WTC11 (cell line): ENCODE data around the gene ARVCF. TPM values are rescaled to one million over a fixed set of nuclear protein-coding genes. Genes with fewer than 3 reads are reported as not detected.
A peak's percentile ranks its signal among the peaks of the same experiment; 100 is the strongest.

ENCODE experiments used
- ATAC-seq: fragments of 200-7000 bp; cut with Tn5 transposase; 2 replicates; pipeline ENCODE4 v1.10.0; 2021; ENCODE audit warnings: mild to moderate bottlenecking, moderate library complexity
- CTCF ChIA-PET: fragments of 300-600 bp; sonication (Branson Sonifier 250); formaldehyde crosslinking; loops from one replicate; lab custom pipeline; 2021; ENCODE audit warnings: antibody characterized with exemption; lab: Charles Lee
- POLR2A ChIA-PET: fragments of 350-600 bp; sonication (Branson Sonifier 250); formaldehyde crosslinking; loops from one replicate; lab custom pipeline; 2021; ENCODE audit warnings: antibody characterized with exemption; lab: Charles Lee
- DNase-seq: peaks from one replicate; pipeline ENCODE4 v3.0.0; 2021; ENCODE audit warnings: low spot score
- H3K27ac Mint-ChIP-seq: 2 replicates; pipeline ENCODE4 v1.8.0; 2021; ENCODE audit warnings: mixed read lengths
- H3K27me3 Mint-ChIP-seq: 2 replicates; pipeline ENCODE4 v1.8.0; 2021; ENCODE audit warnings: low read depth, mild to moderate bottlenecking, moderate library complexity, mixed read lengths
- H3K36me3 Mint-ChIP-seq: 2 replicates; pipeline ENCODE4 v1.8.0; 2021; ENCODE audit warnings: mixed read lengths
- H3K4me1 Mint-ChIP-seq: 2 replicates; pipeline ENCODE4 v1.8.0; 2022; ENCODE audit warnings: mixed read lengths
- H3K4me3 Mint-ChIP-seq: 2 replicates; pipeline ENCODE4 v1.8.0; 2021; ENCODE audit warnings: mild to moderate bottlenecking, moderate library complexity, mixed read lengths
- H3K9me3 Mint-ChIP-seq: 2 replicates; pipeline ENCODE4 v1.8.0; 2021; ENCODE audit warnings: mixed read lengths
- ATF1 ChIP-seq: sonication (generic); formaldehyde crosslinking; IDR thresholded peaks from 2 replicates; pipeline ENCODE4 v1.8.1; 2023; ENCODE audit warnings: mild to moderate bottlenecking, moderate library complexity, missing genetic modification reagents
- ELF4 ChIP-seq: sonication (generic); formaldehyde crosslinking; IDR thresholded peaks from 2 replicates; pipeline ENCODE4 v1.8.1; 2022; ENCODE audit warnings: low read depth, mild to moderate bottlenecking, moderate library complexity, missing genetic modification reagents
- ESRRA ChIP-seq: sonication (generic); formaldehyde crosslinking; IDR thresholded peaks from 2 replicates; pipeline ENCODE4 v1.8.1; 2022; ENCODE audit warnings: mild to moderate bottlenecking, missing genetic modification reagents, borderline replicate concordance
- GABPB1 ChIP-seq: sonication (generic); formaldehyde crosslinking; IDR thresholded peaks from 2 replicates; pipeline ENCODE4 v1.8.1; 2023; ENCODE audit warnings: mild to moderate bottlenecking, missing genetic modification reagents
- GTF2I ChIP-seq: fragments of 250-450 bp; sonication (Bioruptor Pico); conservative IDR thresholded peaks from 2 replicates; pipeline ENCODE4 v1.4.0; 2021; ENCODE audit warnings: mild to moderate bottlenecking
- HMGXB4 ChIP-seq: sonication (generic); formaldehyde crosslinking; IDR thresholded peaks from 2 replicates; pipeline ENCODE4 v1.8.1; 2023; ENCODE audit warnings: mild to moderate bottlenecking, moderate library complexity, missing genetic modification reagents
- IRF2 ChIP-seq: sonication (generic); formaldehyde crosslinking; IDR thresholded peaks from 2 replicates; pipeline ENCODE4 v1.8.0; 2022; ENCODE audit warnings: low read depth, missing genetic modification reagents, borderline replicate concordance
- JAZF1 ChIP-seq: fragments of 250-450 bp; sonication (Bioruptor Pico); IDR thresholded peaks from 2 replicates; pipeline ENCODE4 v1.9.0; 2021; ENCODE audit warnings: moderate library complexity, mild to moderate bottlenecking, inconsistent platforms
- KAT7 ChIP-seq: sonication (generic); formaldehyde crosslinking; IDR thresholded peaks from 2 replicates; pipeline ENCODE4 v1.8.1; 2023; ENCODE audit warnings: missing genetic modification reagents, mild to moderate bottlenecking, borderline replicate concordance
- NFE2L1 ChIP-seq: sonication (generic); formaldehyde crosslinking; IDR thresholded peaks from 2 replicates; pipeline ENCODE4 v1.8.1; 2023; ENCODE audit warnings: missing genetic modification reagents
- STAT6 ChIP-seq: sonication (generic); formaldehyde crosslinking; conservative IDR thresholded peaks from 2 replicates; pipeline ENCODE4 v1.8.1; 2023; ENCODE audit warnings: mild to moderate bottlenecking, low read depth, missing genetic modification reagents, moderate library complexity
- USF2 ChIP-seq: sonication (generic); formaldehyde crosslinking; IDR thresholded peaks from 2 replicates; pipeline ENCODE4 v1.8.1; 2023; ENCODE audit warnings: mild to moderate bottlenecking, missing genetic modification reagents, moderate library complexity
- ZNF219 ChIP-seq: sonication (generic); formaldehyde crosslinking; IDR thresholded peaks from 2 replicates; pipeline ENCODE4 v1.8.0; 2023; ENCODE audit warnings: missing genetic modification reagents, mild to moderate bottlenecking, borderline replicate concordance
- ZNF263 ChIP-seq: sonication (generic); formaldehyde crosslinking; IDR thresholded peaks from 2 replicates; pipeline ENCODE4 v1.8.1; 2022; ENCODE audit warnings: low read depth, mild to moderate bottlenecking, moderate library complexity, missing genetic modification reagents
- ZNF416 ChIP-seq: fragments of 250-450 bp; sonication (Bioruptor Pico); IDR thresholded peaks from 2 replicates; pipeline ENCODE4 v1.9.0; 2021; ENCODE audit warnings: mild to moderate bottlenecking, inconsistent platforms
- total RNA-seq: library from RNA; stranded (reverse); gene quantifications from 3 replicates; pipeline ENCODE4 v1.2.3, GENCODE V29; 2021
- TF ChIP-seq, protein P1 (sequence below): sonication (generic); formaldehyde crosslinking; IDR thresholded peaks from 2 replicates; pipeline ENCODE4 v1.8.1; 2022; ENCODE audit warnings: low read depth, missing genetic modification reagents, borderline replicate concordance
- TF ChIP-seq, protein P2 (sequence below): sonication (generic); formaldehyde crosslinking; IDR thresholded peaks from 2 replicates; pipeline ENCODE4 v1.8.0; 2022; ENCODE audit warnings: mild to moderate bottlenecking, missing genetic modification reagents
- TF ChIP-seq, protein P3 (sequence below): fragments of 200-600 bp; IDR thresholded peaks from 2 replicates; pipeline ENCODE4 v1.8.0; 2022; ENCODE audit warnings: antibody characterized with exemption

Gene ARVCF
- total RNA-seq, 1 experiment from 2014 or later = 65.4 TPM

GRCh38 chr22:20019661-20020532 is 3.3 kb upstream of the ARVCF start (continued):
- TF ChIP-seq, protein P1, sequence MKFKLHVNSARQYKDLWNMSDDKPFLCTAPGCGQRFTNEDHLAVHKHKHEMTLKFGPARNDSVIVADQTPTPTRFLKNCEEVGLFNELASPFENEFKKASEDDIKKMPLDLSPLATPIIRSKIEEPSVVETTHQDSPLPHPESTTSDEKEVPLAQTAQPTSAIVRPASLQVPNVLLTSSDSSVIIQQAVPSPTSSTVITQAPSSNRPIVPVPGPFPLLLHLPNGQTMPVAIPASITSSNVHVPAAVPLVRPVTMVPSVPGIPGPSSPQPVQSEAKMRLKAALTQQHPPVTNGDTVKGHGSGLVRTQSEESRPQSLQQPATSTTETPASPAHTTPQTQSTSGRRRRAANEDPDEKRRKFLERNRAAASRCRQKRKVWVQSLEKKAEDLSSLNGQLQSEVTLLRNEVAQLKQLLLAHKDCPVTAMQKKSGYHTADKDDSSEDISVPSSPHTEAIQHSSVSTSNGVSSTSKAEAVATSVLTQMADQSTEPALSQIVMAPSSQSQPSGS (CRISPR knock-in tag) = no peak
- TF ChIP-seq JAZF1 (CRISPR knock-in tag) (no peak), ZNF219 (no peak), ZNF416 (no peak), ELF4 (CRISPR knock-in tag) (no peak)
- TF ChIP-seq, protein P2, sequence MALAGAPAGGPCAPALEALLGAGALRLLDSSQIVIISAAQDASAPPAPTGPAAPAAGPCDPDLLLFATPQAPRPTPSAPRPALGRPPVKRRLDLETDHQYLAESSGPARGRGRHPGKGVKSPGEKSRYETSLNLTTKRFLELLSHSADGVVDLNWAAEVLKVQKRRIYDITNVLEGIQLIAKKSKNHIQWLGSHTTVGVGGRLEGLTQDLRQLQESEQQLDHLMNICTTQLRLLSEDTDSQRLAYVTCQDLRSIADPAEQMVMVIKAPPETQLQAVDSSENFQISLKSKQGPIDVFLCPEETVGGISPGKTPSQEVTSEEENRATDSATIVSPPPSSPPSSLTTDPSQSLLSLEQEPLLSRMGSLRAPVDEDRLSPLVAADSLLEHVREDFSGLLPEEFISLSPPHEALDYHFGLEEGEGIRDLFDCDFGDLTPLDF (CRISPR knock-in tag) = no peak
- TF ChIP-seq, all 79 proteins: peak for 0

GRCh38 chr22:20018001-20018400 is 1.4 kb upstream of the ARVCF start:
- ATAC-seq = no peak
- CTCF ChIA-PET = no interaction called here
- Mint-ChIP-seq H3K9me3 (no peaks in the 10 kb centered on the region), H3K27me3 (peaks cover 55% of the 10 kb centered on the region), H3K4me3 (peak overlapping the region; percentile 84), H3K36me3 (no peaks in the 10 kb centered on the region), H3K4me1 (peaks cover 14% of the 10 kb centered on the region), H3K27ac (no peak overlapping the region)
- TF ChIP-seq ATF1 (CRISPR knock-in tag) (no peak), STAT6 (CRISPR knock-in tag) (no peak), ESRRA (CRISPR knock-in tag) (no peak), HMGXB4 (CRISPR knock-in tag) (no peak), GABPB1 (CRISPR knock-in tag) (no peak), KAT7 (no peak), NFE2L1 (CRISPR knock-in tag) (no peak), IRF2 (CRISPR knock-in tag) (no peak), USF2 (CRISPR knock-in tag) (no peak), ZNF263 (CRISPR knock-in tag) (no peak), GTF2I (no peak)
- TF ChIP-seq, protein P3, sequence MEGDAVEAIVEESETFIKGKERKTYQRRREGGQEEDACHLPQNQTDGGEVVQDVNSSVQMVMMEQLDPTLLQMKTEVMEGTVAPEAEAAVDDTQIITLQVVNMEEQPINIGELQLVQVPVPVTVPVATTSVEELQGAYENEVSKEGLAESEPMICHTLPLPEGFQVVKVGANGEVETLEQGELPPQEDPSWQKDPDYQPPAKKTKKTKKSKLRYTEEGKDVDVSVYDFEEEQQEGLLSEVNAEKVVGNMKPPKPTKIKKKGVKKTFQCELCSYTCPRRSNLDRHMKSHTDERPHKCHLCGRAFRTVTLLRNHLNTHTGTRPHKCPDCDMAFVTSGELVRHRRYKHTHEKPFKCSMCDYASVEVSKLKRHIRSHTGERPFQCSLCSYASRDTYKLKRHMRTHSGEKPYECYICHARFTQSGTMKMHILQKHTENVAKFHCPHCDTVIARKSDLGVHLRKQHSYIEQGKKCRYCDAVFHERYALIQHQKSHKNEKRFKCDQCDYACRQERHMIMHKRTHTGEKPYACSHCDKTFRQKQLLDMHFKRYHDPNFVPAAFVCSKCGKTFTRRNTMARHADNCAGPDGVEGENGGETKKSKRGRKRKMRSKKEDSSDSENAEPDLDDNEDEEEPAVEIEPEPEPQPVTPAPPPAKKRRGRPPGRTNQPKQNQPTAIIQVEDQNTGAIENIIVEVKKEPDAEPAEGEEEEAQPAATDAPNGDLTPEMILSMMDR = no peak
- POLR2A ChIA-PET = no interaction called here
- DNase-seq = no peak
